ENCODE measurements around the gene SLC25A1. TPM values are rescaled to one million over a fixed set of nuclear protein-coding genes. Genes with fewer than 3 reads are reported as not detected.

Gene SLC25A1
- total RNA-seq, 1 experiment from 2014 or later = 162 TPM

DNA sequence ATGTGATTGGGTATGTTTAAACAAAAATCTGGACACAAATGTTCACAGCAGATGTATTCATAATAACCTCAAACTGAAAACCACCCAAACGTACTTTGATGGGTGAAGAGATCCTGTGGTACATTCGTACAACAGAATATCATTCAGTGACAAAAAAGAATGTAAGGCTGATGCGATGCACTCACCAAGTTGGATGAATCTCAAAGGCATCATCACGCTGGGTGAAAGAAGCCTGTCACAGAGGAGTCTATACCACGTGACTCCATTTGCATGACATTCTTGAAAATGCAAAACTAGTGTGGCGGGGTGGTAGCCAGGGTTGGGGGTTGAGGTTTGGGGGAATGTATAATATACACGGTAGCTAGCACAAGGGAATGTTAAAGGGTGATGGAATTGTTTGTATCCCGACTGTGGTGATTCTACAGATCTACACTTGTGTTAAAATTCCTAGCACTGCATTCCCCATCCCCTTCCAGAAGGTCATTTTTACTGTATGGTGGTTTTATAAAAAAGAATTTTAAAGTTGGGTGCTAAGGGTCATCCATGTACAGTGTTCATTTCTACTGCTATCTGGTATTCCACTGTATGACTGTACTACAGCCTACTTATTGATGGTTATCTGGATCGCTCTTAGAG is 35.0 kb upstream of the SLC25A1 start:
- no peaks in the 10 kb centered on the region for H3K36me3 ChIP-seq (ENCODE audit: control insufficient read depth, insufficient read depth, low read length)
- no peak overlapping the region for H3K27ac ChIP-seq (ENCODE audit: low read length)
- DNase-seq (ENCODE audit: low read depth, low spot score) (no peak), ATAC-seq (no peak)
- intact Hi-C loops (cut with micrococcal nuclease; ENCODE audit: unreplicated experiment) = no loop called here
- no TSS peak for BruUV-seq (replicated peaks)
- H3K4me1 ChIP-seq (ENCODE audit: control insufficient read depth, insufficient read depth, low read length) = no peaks in the 10 kb centered on the region
- POLR2A ChIA-PET = no interaction called here
- H3K9me3 ChIP-seq (ENCODE audit: control insufficient read depth, insufficient read depth, low read depth, low read length) = no peaks in the 10 kb centered on the region
- in situ Hi-C loops (cut with HindIII; ENCODE audit: low pct_unique_long_range_greater_than_20kb, low sequenced_read_pairs) = no loop called here
- CTCF ChIA-PET = no interaction called here
- TF ChIP-seq SIN3A (IDR thresholded peaks at IDR 0.05; ENCODE audit: borderline replicate concordance, insufficient read depth, low read depth, low read length) (no peak), POLR2AphosphoS5 (IDR thresholded peaks at IDR 0.05; ENCODE audit: low read depth, low read length) (no peak), TCF7L2 (IDR thresholded peaks at IDR 0.05; ENCODE audit: low read depth, low read length) (no peak)
- TF ChIP-seq, protein P1, sequence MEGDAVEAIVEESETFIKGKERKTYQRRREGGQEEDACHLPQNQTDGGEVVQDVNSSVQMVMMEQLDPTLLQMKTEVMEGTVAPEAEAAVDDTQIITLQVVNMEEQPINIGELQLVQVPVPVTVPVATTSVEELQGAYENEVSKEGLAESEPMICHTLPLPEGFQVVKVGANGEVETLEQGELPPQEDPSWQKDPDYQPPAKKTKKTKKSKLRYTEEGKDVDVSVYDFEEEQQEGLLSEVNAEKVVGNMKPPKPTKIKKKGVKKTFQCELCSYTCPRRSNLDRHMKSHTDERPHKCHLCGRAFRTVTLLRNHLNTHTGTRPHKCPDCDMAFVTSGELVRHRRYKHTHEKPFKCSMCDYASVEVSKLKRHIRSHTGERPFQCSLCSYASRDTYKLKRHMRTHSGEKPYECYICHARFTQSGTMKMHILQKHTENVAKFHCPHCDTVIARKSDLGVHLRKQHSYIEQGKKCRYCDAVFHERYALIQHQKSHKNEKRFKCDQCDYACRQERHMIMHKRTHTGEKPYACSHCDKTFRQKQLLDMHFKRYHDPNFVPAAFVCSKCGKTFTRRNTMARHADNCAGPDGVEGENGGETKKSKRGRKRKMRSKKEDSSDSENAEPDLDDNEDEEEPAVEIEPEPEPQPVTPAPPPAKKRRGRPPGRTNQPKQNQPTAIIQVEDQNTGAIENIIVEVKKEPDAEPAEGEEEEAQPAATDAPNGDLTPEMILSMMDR (IDR thresholded peaks at IDR 0.05) = no peak
- TF ChIP-seq, protein P2, sequence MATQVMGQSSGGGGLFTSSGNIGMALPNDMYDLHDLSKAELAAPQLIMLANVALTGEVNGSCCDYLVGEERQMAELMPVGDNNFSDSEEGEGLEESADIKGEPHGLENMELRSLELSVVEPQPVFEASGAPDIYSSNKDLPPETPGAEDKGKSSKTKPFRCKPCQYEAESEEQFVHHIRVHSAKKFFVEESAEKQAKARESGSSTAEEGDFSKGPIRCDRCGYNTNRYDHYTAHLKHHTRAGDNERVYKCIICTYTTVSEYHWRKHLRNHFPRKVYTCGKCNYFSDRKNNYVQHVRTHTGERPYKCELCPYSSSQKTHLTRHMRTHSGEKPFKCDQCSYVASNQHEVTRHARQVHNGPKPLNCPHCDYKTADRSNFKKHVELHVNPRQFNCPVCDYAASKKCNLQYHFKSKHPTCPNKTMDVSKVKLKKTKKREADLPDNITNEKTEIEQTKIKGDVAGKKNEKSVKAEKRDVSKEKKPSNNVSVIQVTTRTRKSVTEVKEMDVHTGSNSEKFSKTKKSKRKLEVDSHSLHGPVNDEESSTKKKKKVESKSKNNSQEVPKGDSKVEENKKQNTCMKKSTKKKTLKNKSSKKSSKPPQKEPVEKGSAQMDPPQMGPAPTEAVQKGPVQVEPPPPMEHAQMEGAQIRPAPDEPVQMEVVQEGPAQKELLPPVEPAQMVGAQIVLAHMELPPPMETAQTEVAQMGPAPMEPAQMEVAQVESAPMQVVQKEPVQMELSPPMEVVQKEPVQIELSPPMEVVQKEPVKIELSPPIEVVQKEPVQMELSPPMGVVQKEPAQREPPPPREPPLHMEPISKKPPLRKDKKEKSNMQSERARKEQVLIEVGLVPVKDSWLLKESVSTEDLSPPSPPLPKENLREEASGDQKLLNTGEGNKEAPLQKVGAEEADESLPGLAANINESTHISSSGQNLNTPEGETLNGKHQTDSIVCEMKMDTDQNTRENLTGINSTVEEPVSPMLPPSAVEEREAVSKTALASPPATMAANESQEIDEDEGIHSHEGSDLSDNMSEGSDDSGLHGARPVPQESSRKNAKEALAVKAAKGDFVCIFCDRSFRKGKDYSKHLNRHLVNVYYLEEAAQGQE (IDR thresholded peaks at IDR 0.05; ENCODE audit: insufficient read depth in 1 of 2, low read depth in 2 of 2, low read length in 1 of 2) = no peak
- H3K27me3 ChIP-seq (ENCODE audit: control insufficient read depth, insufficient read depth, low read length) = no peaks in the 10 kb centered on the region
- H3K4me3 ChIP-seq (ENCODE audit: low read depth in 2 of 2, low read length in 2 of 2) = no peak overlapping the region

DNA sequence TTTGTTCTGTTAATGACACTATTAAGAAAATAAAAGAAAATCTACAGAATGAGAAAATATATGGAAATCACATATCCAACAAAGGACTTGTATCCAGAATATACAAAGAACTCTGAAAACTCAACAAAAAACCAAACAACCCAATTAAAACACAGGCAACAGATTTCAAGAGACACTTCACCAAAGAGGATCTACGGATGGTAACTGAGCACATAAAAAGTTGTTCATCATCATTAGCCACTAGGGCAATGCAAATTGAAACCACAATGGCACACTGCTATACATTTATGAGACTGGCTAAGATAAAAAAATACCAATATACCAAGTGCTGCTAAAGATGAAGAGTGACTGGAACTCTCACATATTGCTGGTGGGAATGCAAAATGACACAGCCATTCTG is 34.5 kb upstream of the SLC25A1 start:
- CTCF ChIA-PET = no interaction called here
- no peaks in the 10 kb centered on the region for H3K4me1 ChIP-seq (ENCODE audit: control insufficient read depth, insufficient read depth, low read length)
- BruUV-seq (replicated peaks) = no TSS peak
- in situ Hi-C loops (cut with HindIII; ENCODE audit: low pct_unique_long_range_greater_than_20kb, low sequenced_read_pairs) (no loop called here), intact Hi-C loops (cut with micrococcal nuclease; ENCODE audit: unreplicated experiment) (no loop called here)
- TF ChIP-seq TCF7L2 (IDR thresholded peaks at IDR 0.05; ENCODE audit: low read depth, low read length) = no peak
- TF ChIP-seq, protein P2 (IDR thresholded peaks at IDR 0.05; ENCODE audit: insufficient read depth in 1 of 2, low read depth in 2 of 2, low read length in 1 of 2) = no peak
- TF ChIP-seq SIN3A (IDR thresholded peaks at IDR 0.05; ENCODE audit: borderline replicate concordance, insufficient read depth, low read depth, low read length) = no peak
- TF ChIP-seq, protein P1 (IDR thresholded peaks at IDR 0.05) = no peak
- TF ChIP-seq POLR2AphosphoS5 (IDR thresholded peaks at IDR 0.05; ENCODE audit: low read depth, low read length) = no peak
- H3K27me3 ChIP-seq (ENCODE audit: control insufficient read depth, insufficient read depth, low read length) = no peaks in the 10 kb centered on the region
- no peak for DNase-seq (ENCODE audit: low read depth, low spot score)
- POLR2A ChIA-PET = no interaction called here
- no peaks in the 10 kb centered on the region for H3K36me3 ChIP-seq (ENCODE audit: control insufficient read depth, insufficient read depth, low read length)
- no peak for ATAC-seq
- H3K9me3 ChIP-seq (ENCODE audit: control insufficient read depth, insufficient read depth, low read depth, low read length) = no peaks in the 10 kb centered on the region
- no peak overlapping the region for H3K27ac ChIP-seq (ENCODE audit: low read length)
- H3K4me3 ChIP-seq (ENCODE audit: low read depth in 2 of 2, low read length in 2 of 2) = no peak overlapping the region

Measured in Panc1 (cell line).